ENCODE results near the gene TRIM64C.
"Not testable (repeated sequence)": the region's sequence is repeated elsewhere in the genome, so short reads cannot be mapped to it uniquely, and the experiment has no call there.

The TRIM64C gene

GRCh38 chr11:49059012-49059411 lies at the start of gene TRIM64C:
Gene TRIM64C (minus strand): TSS chr11:49059112. CDS start chr11:49059112, 0 bp downstream.
- DNase-seq (ENCODE audit: low read depth in 2 of 2) = not testable (repeated sequence)

GRCh38 chr11:49102356-49102755 lies 43.4 kb upstream of the TRIM64C start:
- not testable (repeated sequence) for DNase-seq (ENCODE audit: low read depth in 2 of 2)

- not testable (repeated sequence) for DNase-seq (ENCODE audit: low read depth in 2 of 2)
Measured at GRCh38 chr11:49069897-49070296, 11.0 kb upstream of the TRIM64C start.

GRCh38 chr11:49049821-49050220 lies 9.1 kb downstream of the TRIM64C start:
- DNase-seq (ENCODE audit: low read depth in 2 of 2) = not testable (repeated sequence)

- DNase-seq (ENCODE audit: low read depth in 2 of 2) = not testable (repeated sequence)
Measured at GRCh38 chr11:49048229-49048628, 10.7 kb downstream of the TRIM64C start.

- DNase-seq (ENCODE audit: low read depth in 2 of 2) = not testable (repeated sequence)
Measured at GRCh38 chr11:49028523-49028922, 30.4 kb downstream of the TRIM64C start, which contains the start of gene TRIM49B. Gene TRIM49B (plus strand): TSS chr11:49028823. CDS start chr11:49031600, 2,777 bp downstream.
